NB4 (cell line): ENCODE data around the gene TOP2A.
"Not testable (repeated sequence)": the region's sequence is repeated elsewhere in the genome, so short reads cannot be mapped to it uniquely, and the experiment has no call there.

Source experiments
- CTCF ChIP-seq: IDR thresholded peaks from one replicate; pipeline ENCODE4 v1.5.1; 2012; ENCODE audit warnings: low read depth, low read length
- MAX ChIP-seq: IDR thresholded peaks from 2 replicates; pipeline ENCODE4 v1.6.1; 2011; ENCODE audit warnings: low read depth, low read length
- MYC ChIP-seq: IDR thresholded peaks from 2 replicates; pipeline ENCODE4 v1.6.1; 2011; ENCODE audit warnings: low read depth, low read length
- POLR2A ChIP-seq: IDR thresholded peaks from 2 replicates; pipeline ENCODE4 v1.6.1; 2011; ENCODE audit warnings: mild to moderate bottlenecking; ENCODE audit not compliant: insufficient read length; ENCODE audit errors: extremely low read depth

- not testable (repeated sequence) for TF ChIP-seq CTCF, POLR2A, MAX, MYC
Measured at GRCh38 chr17:40386555-40386954, 31.1 kb downstream of the TOP2A start.
